Sigmoid colon (tissue), 3 donors: ENCODE measurements around the gene CRIP2.

Experiments
- POLR2A ChIP-seq, 2 donors: fragments of 450-650 bp; IDR thresholded peaks; one replicate each; pipeline ENCODE4 v1.6.1; 2016; ENCODE audit warnings: antibody characterized with exemption in 2 of 2, mild to moderate bottlenecking in 2 of 2, moderate library complexity in 2 of 2
- TF ChIP-seq, protein P1 (sequence below), 4 experiments: fragments of 450-650 bp in 3 of 4; fragments of 200-600 bp in 1 of 4; IDR thresholded peaks; one replicate each; pipeline ENCODE4 v1.5.1; 2016 to 2019; ENCODE audit warnings: antibody characterized with exemption in 4 of 4, mild to moderate bottlenecking in 3 of 4, moderate library complexity in 2 of 4

DNA sequence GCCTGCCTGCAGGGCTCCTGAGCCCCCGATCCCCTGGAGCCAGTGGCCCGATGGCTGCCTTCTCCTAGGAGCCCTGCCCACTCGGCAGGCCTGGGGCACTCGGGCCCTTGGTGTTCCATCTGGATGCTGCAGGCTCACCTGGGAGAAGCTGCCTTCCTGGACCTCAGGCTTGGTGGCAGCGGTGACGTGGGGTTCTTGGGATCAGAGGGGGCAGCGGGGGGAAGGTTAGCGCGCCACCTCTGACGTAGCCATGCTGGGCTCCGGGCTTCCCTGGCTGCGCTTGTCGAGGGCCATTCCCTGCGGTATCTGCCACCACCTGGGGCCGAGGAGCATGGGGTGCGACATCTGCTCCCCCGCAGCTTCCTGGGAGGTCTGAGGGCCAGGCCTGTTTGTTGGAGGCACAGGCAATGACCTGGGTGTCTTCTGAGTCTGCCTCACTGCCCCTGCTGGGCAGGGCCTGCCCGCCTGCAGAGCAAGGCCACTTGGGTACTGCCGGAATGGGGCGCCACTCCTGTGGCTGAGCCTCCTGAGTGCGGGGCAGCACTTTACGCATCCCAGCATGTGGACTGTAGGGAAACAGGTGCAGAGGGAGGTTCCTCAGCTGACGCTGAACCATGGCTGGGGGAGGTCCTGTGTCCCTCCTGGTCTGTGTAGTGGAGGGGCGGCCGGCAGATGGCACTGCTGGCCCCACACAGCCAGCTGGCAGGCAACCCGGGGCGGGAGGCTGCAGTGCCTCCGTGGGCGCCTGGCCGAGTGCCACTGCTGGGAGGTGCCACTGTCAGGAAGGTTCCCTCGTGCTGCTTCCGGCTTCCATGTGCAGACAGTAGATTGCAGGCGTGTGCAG lies 34.7 kb upstream of the CRIP2 start:
- TF ChIP-seq, protein P1, sequence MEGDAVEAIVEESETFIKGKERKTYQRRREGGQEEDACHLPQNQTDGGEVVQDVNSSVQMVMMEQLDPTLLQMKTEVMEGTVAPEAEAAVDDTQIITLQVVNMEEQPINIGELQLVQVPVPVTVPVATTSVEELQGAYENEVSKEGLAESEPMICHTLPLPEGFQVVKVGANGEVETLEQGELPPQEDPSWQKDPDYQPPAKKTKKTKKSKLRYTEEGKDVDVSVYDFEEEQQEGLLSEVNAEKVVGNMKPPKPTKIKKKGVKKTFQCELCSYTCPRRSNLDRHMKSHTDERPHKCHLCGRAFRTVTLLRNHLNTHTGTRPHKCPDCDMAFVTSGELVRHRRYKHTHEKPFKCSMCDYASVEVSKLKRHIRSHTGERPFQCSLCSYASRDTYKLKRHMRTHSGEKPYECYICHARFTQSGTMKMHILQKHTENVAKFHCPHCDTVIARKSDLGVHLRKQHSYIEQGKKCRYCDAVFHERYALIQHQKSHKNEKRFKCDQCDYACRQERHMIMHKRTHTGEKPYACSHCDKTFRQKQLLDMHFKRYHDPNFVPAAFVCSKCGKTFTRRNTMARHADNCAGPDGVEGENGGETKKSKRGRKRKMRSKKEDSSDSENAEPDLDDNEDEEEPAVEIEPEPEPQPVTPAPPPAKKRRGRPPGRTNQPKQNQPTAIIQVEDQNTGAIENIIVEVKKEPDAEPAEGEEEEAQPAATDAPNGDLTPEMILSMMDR (IDR thresholded peaks at IDR 0.05), result no peak
- TF ChIP-seq POLR2A (IDR thresholded peaks at IDR 0.05), result no peak
